Measurements from ENCODE around the gene PXMP2. TPM values are rescaled to one million over a fixed set of nuclear protein-coding genes. Genes with fewer than 3 reads are reported as not detected.

PXMP2 gene
- total RNA-seq, 1 donor from 2014 or later: 25.6 TPM

- Mint-ChIP-seq H3K4me1 (ENCODE audit: unreplicated experiment) (no peaks in the 10 kb centered on the region), H3K36me3 (ENCODE audit: unreplicated experiment) (peaks cover 46% of the 10 kb centered on the region), H3K9me3 (ENCODE audit: unreplicated experiment) (no peaks in the 10 kb centered on the region), H3K27ac (ENCODE audit: unreplicated experiment) (no peak overlapping the region), H3K27me3 (ENCODE audit: unreplicated experiment) (no peaks in the 10 kb centered on the region), H3K4me3 (ENCODE audit: unreplicated experiment) (no peak overlapping the region)
- TF ChIP-seq CTCF (IDR thresholded peaks at IDR 0.05): no peak
- no peak for DNase-seq (ENCODE audit: extremely low spot score, unreplicated experiment)
Measured at GRCh38 chr12:132723764-132724140, 36.4 kb downstream of the PXMP2 start.

GRCh38 chr12:132724506-132725241, 37.3 kb downstream of the PXMP2 start:
- Mint-ChIP-seq H3K4me1 (ENCODE audit: unreplicated experiment) (no peaks in the 10 kb centered on the region), H3K9me3 (ENCODE audit: unreplicated experiment) (no peaks in the 10 kb centered on the region), H3K27me3 (ENCODE audit: unreplicated experiment) (no peaks in the 10 kb centered on the region), H3K36me3 (ENCODE audit: unreplicated experiment) (peaks cover 47% of the 10 kb centered on the region), H3K4me3 (ENCODE audit: unreplicated experiment) (no peak overlapping the region), H3K27ac (ENCODE audit: unreplicated experiment) (no peak overlapping the region)
- DNase-seq (ENCODE audit: extremely low spot score, unreplicated experiment): no peak
- TF ChIP-seq CTCF (IDR thresholded peaks at IDR 0.05): no peak

GRCh38 chr12:132726386-132726785, 39.0 kb downstream of the PXMP2 start:
- Mint-ChIP-seq H3K4me1 (ENCODE audit: unreplicated experiment) (no peaks in the 10 kb centered on the region), H3K9me3 (ENCODE audit: unreplicated experiment) (no peaks in the 10 kb centered on the region), H3K27ac (ENCODE audit: unreplicated experiment) (no peak overlapping the region), H3K4me3 (ENCODE audit: unreplicated experiment) (no peak overlapping the region), H3K27me3 (ENCODE audit: unreplicated experiment) (no peaks in the 10 kb centered on the region), H3K36me3 (ENCODE audit: unreplicated experiment) (peaks cover 50% of the 10 kb centered on the region)
- TF ChIP-seq CTCF (IDR thresholded peaks at IDR 0.05): no peak
- DNase-seq (ENCODE audit: extremely low spot score, unreplicated experiment): no peak

- Mint-ChIP-seq H3K27ac (ENCODE audit: unreplicated experiment) (no peak overlapping the region), H3K36me3 (ENCODE audit: unreplicated experiment) (peaks cover 53% of the 10 kb centered on the region), H3K4me1 (ENCODE audit: unreplicated experiment) (no peaks in the 10 kb centered on the region), H3K9me3 (ENCODE audit: unreplicated experiment) (no peaks in the 10 kb centered on the region), H3K27me3 (ENCODE audit: unreplicated experiment) (no peaks in the 10 kb centered on the region), H3K4me3 (ENCODE audit: unreplicated experiment) (no peak overlapping the region)
- TF ChIP-seq CTCF (IDR thresholded peaks at IDR 0.05): no peak
- no peak for DNase-seq (ENCODE audit: extremely low spot score, unreplicated experiment)
Measured at GRCh38 chr12:132727091-132727794, 39.9 kb downstream of the PXMP2 start.

- peaks cover 52% of the 10 kb centered on the region for H3K36me3 Mint-ChIP-seq (ENCODE audit: unreplicated experiment)
- peak overlapping the region; percentile 14 for H3K27ac Mint-ChIP-seq (ENCODE audit: unreplicated experiment)
- H3K4me3 Mint-ChIP-seq (ENCODE audit: unreplicated experiment): no peak overlapping the region
- no peaks in the 10 kb centered on the region for H3K27me3 Mint-ChIP-seq (ENCODE audit: unreplicated experiment)
- TF ChIP-seq CTCF (IDR thresholded peaks at IDR 0.05): no peak
- H3K4me1 Mint-ChIP-seq (ENCODE audit: unreplicated experiment): no peaks in the 10 kb centered on the region
- no peak for DNase-seq (ENCODE audit: extremely low spot score, unreplicated experiment)
- no peaks in the 10 kb centered on the region for H3K9me3 Mint-ChIP-seq (ENCODE audit: unreplicated experiment)
Measured at GRCh38 chr12:132728502-132728901, 41.1 kb downstream of the PXMP2 start.
